ENCODE results near the gene SLIT3.

DNA sequence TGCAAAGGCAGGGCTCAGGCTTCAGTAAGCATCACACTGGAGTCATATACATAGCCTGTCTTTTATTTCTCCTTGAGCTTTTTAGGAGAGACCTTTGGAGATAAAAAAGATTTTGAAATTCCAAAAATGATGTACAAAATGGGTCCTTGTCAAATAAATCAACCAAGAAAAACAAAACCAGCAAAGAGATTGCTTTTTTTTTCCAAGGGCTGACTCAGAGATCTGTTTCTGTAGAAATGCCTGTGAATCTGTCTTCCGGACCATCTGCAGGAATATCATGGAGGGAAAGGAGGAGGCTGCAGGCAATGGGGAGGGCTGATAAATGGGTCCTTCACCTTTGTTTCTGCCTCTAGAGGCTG, 77.4 kb downstream of the SLIT3 start:
- TF ChIP-seq CSDC2 (CRISPR knock-in tag; IDR thresholded peaks at IDR 0.05) (no peak), ZNF70 (CRISPR knock-in tag; IDR thresholded peaks at IDR 0.05) (peak; percentile 22; the same call in 1 of the 2 replicates), ARNTL (CRISPR knock-in tag; IDR thresholded peaks at IDR 0.05; ENCODE audit: borderline replicate concordance, low read depth) (no peak), ZFP3 (CRISPR knock-in tag; IDR thresholded peaks at IDR 0.05) (no peak), ESRRG (CRISPR knock-in tag; IDR thresholded peaks at IDR 0.05) (no peak), ZNF565 (CRISPR knock-in tag; conservative IDR thresholded peaks at IDR 0.05; ENCODE audit: low read depth) (no peak), OSR1 (CRISPR knock-in tag; IDR thresholded peaks at IDR 0.05) (no peak), ZNF8 (CRISPR knock-in tag; IDR thresholded peaks at IDR 0.05) (no peak)
- TF ChIP-seq, protein P1, sequence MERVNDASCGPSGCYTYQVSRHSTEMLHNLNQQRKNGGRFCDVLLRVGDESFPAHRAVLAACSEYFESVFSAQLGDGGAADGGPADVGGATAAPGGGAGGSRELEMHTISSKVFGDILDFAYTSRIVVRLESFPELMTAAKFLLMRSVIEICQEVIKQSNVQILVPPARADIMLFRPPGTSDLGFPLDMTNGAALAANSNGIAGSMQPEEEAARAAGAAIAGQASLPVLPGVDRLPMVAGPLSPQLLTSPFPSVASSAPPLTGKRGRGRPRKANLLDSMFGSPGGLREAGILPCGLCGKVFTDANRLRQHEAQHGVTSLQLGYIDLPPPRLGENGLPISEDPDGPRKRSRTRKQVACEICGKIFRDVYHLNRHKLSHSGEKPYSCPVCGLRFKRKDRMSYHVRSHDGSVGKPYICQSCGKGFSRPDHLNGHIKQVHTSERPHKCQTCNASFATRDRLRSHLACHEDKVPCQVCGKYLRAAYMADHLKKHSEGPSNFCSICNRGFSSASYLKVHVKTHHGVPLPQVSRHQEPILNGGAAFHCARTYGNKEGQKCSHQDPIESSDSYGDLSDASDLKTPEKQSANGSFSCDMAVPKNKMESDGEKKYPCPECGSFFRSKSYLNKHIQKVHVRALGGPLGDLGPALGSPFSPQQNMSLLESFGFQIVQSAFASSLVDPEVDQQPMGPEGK (CRISPR knock-in tag; IDR thresholded peaks at IDR 0.05; ENCODE audit: borderline replicate concordance), result no peak
- TF ChIP-seq, protein P2, sequence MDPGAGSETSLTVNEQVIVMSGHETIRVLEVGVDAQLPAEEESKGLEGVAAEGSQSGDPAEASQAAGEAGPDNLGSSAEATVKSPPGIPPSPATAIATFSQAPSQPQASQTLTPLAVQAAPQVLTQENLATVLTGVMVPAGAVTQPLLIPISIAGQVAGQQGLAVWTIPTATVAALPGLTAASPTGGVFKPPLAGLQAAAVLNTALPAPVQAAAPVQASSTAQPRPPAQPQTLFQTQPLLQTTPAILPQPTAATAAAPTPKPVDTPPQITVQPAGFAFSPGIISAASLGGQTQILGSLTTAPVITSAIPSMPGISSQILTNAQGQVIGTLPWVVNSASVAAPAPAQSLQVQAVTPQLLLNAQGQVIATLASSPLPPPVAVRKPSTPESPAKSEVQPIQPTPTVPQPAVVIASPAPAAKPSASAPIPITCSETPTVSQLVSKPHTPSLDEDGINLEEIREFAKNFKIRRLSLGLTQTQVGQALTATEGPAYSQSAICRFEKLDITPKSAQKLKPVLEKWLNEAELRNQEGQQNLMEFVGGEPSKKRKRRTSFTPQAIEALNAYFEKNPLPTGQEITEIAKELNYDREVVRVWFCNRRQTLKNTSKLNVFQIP (CRISPR knock-in tag; IDR thresholded peaks at IDR 0.05; ENCODE audit: borderline replicate concordance, low read depth), result no peak
- TF ChIP-seq, protein P3, sequence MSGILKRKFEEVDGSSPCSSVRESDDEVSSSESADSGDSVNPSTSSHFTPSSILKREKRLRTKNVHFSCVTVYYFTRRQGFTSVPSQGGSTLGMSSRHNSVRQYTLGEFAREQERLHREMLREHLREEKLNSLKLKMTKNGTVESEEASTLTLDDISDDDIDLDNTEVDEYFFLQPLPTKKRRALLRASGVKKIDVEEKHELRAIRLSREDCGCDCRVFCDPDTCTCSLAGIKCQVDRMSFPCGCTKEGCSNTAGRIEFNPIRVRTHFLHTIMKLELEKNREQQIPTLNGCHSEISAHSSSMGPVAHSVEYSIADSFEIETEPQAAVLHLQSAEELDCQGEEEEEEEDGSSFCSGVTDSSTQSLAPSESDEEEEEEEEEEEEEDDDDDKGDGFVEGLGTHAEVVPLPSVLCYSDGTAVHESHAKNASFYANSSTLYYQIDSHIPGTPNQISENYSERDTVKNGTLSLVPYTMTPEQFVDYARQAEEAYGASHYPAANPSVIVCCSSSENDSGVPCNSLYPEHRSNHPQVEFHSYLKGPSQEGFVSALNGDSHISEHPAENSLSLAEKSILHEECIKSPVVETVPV (CRISPR knock-in tag; IDR thresholded peaks at IDR 0.05), result no peak

Data from SK-N-SH treated with all-trans-retinoic acid at 6 μM for 48 hours (cell line).